ENCODE results near the gene KIAA1217.

DNA sequence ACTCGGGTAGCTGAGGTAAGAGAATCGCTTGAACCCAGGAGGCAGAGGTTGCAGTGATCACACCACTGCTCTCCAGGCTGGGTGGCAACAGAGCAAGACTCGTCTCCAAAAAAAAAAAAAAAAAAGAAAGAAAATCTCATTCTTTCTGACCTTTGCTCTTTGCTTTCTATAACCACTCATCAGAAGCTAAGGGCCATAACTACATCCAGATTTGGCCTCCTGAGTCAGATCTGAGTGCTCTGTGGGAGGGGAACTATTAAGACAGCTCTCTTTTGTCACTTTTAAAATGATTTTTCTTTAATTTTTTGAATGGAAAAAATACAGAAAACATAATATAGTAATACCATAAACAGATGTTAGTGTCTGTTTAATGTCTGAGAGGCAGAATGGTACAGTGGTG lies 210.1 kb downstream of the KIAA1217 start:
- TF ChIP-seq, protein P1, sequence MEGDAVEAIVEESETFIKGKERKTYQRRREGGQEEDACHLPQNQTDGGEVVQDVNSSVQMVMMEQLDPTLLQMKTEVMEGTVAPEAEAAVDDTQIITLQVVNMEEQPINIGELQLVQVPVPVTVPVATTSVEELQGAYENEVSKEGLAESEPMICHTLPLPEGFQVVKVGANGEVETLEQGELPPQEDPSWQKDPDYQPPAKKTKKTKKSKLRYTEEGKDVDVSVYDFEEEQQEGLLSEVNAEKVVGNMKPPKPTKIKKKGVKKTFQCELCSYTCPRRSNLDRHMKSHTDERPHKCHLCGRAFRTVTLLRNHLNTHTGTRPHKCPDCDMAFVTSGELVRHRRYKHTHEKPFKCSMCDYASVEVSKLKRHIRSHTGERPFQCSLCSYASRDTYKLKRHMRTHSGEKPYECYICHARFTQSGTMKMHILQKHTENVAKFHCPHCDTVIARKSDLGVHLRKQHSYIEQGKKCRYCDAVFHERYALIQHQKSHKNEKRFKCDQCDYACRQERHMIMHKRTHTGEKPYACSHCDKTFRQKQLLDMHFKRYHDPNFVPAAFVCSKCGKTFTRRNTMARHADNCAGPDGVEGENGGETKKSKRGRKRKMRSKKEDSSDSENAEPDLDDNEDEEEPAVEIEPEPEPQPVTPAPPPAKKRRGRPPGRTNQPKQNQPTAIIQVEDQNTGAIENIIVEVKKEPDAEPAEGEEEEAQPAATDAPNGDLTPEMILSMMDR (IDR thresholded peaks at IDR 0.05): no peak
- no peak for TF ChIP-seq POLR2A (IDR thresholded peaks at IDR 0.05)
- no peak for TF ChIP-seq POLR2AphosphoS5 (IDR thresholded peaks at IDR 0.05; ENCODE audit: insufficient read depth in 1 of 2, low read depth in 1 of 2)
